Raji (cell line): Measurements from ENCODE around the gene RNF223.

Experiments used
- POLR2A ChIP-seq: IDR thresholded peaks from 2 replicates; pipeline ENCODE4 v1.6.1; 2011; ENCODE audit warnings: low read depth, low read length, control low read depth; ENCODE audit not compliant: insufficient read depth

RNF223 gene

GRCh38 chr1:1084372-1085170 lies 10.5 kb upstream of the RNF223 start:
- TF ChIP-seq POLR2A, result no peak

- no peak for TF ChIP-seq POLR2A
Measured at GRCh38 chr1:1083416-1084371, 9.6 kb upstream of the RNF223 start.

- TF ChIP-seq POLR2A, result no peak
Measured at GRCh38 chr1:1082776-1083415, 8.8 kb upstream of the RNF223 start.

GRCh38 chr1:1082239-1082775 lies 8.2 kb upstream of the RNF223 start:
- no peak for TF ChIP-seq POLR2A

- TF ChIP-seq POLR2A, result no peak
Measured at GRCh38 chr1:1081311-1082238, 7.5 kb upstream of the RNF223 start.

GRCh38 chr1:1080951-1081310 lies 6.8 kb upstream of the RNF223 start:
- TF ChIP-seq POLR2A, result no peak

GRCh38 chr1:1080122-1080757 lies 6.1 kb upstream of the RNF223 start:
- TF ChIP-seq POLR2A, result no peak

- no peak for TF ChIP-seq POLR2A
Measured at GRCh38 chr1:1079408-1080121, 5.5 kb upstream of the RNF223 start.

- no peak for TF ChIP-seq POLR2A
Measured at GRCh38 chr1:1075148-1075935, 1.2 kb upstream of the RNF223 start.

- no peak for TF ChIP-seq POLR2A
Measured at GRCh38 chr1:1074631-1075147, 583 bp upstream of the RNF223 start.

- TF ChIP-seq POLR2A, result no peak
Measured at GRCh38 chr1:1072849-1073742, 1.0 kb downstream of the RNF223 start.
